CD4-positive, alpha-beta memory T cell (primary cell): ENCODE results near the gene CHSY3. TPM values are rescaled to one million over a fixed set of nuclear protein-coding genes. Genes with fewer than 3 reads are reported as not detected.

Source experiments
- CTCF ChIA-PET: fragments of 350-600 bp; sonication (Branson Sonifier 250); formaldehyde crosslinking; loops from one replicate; lab custom pipeline; 2021; ENCODE audit warnings: inconsistent platforms; ENCODE audit not compliant: partially characterized antibody; lab: Charles Lee
- POLR2A ChIA-PET: fragments of 350-600 bp; sonication (Branson Sonifier 250); formaldehyde crosslinking; loops from one replicate; lab custom pipeline; 2021; ENCODE audit not compliant: partially characterized antibody; lab: Charles Lee
- DNase-seq, 5 donors: peaks; one replicate each; pipeline versions ENCODE4 v3.0.0 to v3.0.0-alpha.2; 2020 to 2022; ENCODE audit warnings: mixed read lengths in 1 of 5
- H3K27ac ChIP-seq: one replicate; pipeline ENCODE4 v1.7.0; 2013; ENCODE audit warnings: low read depth, low read length
- H3K27me3 ChIP-seq: 2 replicates; pipeline ENCODE4 v1.7.0; 2013; ENCODE audit warnings: mild to moderate bottlenecking, low read length, moderate library complexity; ENCODE audit not compliant: insufficient read depth
- H3K36me3 ChIP-seq: 2 replicates; pipeline ENCODE4 v1.7.0; 2013; ENCODE audit warnings: mild to moderate bottlenecking, low read length, moderate library complexity; ENCODE audit not compliant: insufficient read depth
- H3K4me1 ChIP-seq: 2 replicates; pipeline ENCODE4 v1.7.0; 2013; ENCODE audit warnings: mild to moderate bottlenecking, low read length, moderate library complexity; ENCODE audit not compliant: insufficient read depth
- H3K4me3 ChIP-seq, 2 donors: one replicate each; pipeline ENCODE4 v1.7.0; 2013; ENCODE audit warnings: low read length in 2 of 2, mild to moderate bottlenecking in 1 of 2
- H3K9me3 ChIP-seq, 2 donors: one replicate each; pipeline ENCODE4 v1.7.0; 2013; ENCODE audit warnings: low read length in 2 of 2, control low read depth in 1 of 2; ENCODE audit not compliant: control insufficient read depth in 1 of 2
- H3K27ac Mint-ChIP-seq, 7 donors: one replicate each; pipeline ENCODE4 v1.8.0; 2020 to 2021; ENCODE audit warnings: mixed read lengths in 7 of 7, mild to moderate bottlenecking in 6 of 7, inconsistent platforms in 3 of 7, moderate library complexity in 3 of 7
- H3K27me3 Mint-ChIP-seq, 2 donors: one replicate each; pipeline ENCODE4 v1.8.0; 2020 to 2021; ENCODE audit warnings: mixed read lengths in 2 of 2
- H3K36me3 Mint-ChIP-seq, 2 donors: one replicate each; pipeline ENCODE4 v1.8.0; 2020 to 2021; ENCODE audit warnings: mixed read lengths in 2 of 2, inconsistent platforms in 1 of 2, mild to moderate bottlenecking in 1 of 2
- H3K4me1 Mint-ChIP-seq, 4 donors: one replicate each; pipeline ENCODE4 v1.8.0; 2020 to 2021; ENCODE audit warnings: mixed read lengths in 4 of 4, mild to moderate bottlenecking in 1 of 4
- H3K4me3 Mint-ChIP-seq, 8 donors: one replicate each; pipeline ENCODE4 v1.8.0; 2020 to 2021; ENCODE audit warnings: mixed read lengths in 8 of 8, mild to moderate bottlenecking in 7 of 8, moderate library complexity in 6 of 8, inconsistent platforms in 3 of 8
- H3K9me3 Mint-ChIP-seq, 8 donors: one replicate each; pipeline ENCODE4 v1.8.0; 2020 to 2021; ENCODE audit warnings: mixed read lengths in 8 of 8, mild to moderate bottlenecking in 5 of 8, inconsistent platforms in 3 of 8, moderate library complexity in 1 of 8
- intact Hi-C: fragments of 100-400 bp; cut with micrococcal nuclease; formaldehyde crosslinking; loops from one replicate; pipeline ENCODE4 v1.15.1; 2023
- polyA plus RNA-seq, 2 donors: library from polyadenylated mRNA; unstranded; fragments of 300-500 nt; fragmentation: Illumina TruSeq; gene quantifications; one replicate each; pipeline ENCODE4 v1.2.3, GENCODE V29; 2021
- total RNA-seq, 2 experiments: library from RNA; stranded (reverse); gene quantifications; one replicate each; pipeline ENCODE4 v1.2.3, GENCODE V29; 2021

The CHSY3 gene
- total and polyA plus RNA-seq, 4 experiments from 2014 or later, result not detected

- no peak overlapping the region for H3K4me3 ChIP-seq
- POLR2A ChIA-PET, result no interaction called here
- Mint-ChIP-seq H3K4me1 (no peaks in the 10 kb centered on the region), H3K9me3 (peaks cover 0 to 2% (median 0%) of the 10 kb centered on the region in 8 donors), H3K36me3 (no peaks in the 10 kb centered on the region), H3K4me3 (no peak overlapping the region), H3K27ac (no peak overlapping the region), H3K27me3 (no peaks in the 10 kb centered on the region)
- H3K9me3 ChIP-seq, result no peaks in the 10 kb centered on the region
- DNase-seq, result no peak
- no peaks in the 10 kb centered on the region for H3K27me3 ChIP-seq
- no peak overlapping the region for H3K27ac ChIP-seq
- intact Hi-C loops, result no loop called here
- H3K36me3 ChIP-seq, result no peaks in the 10 kb centered on the region
- H3K4me1 ChIP-seq, result no peaks in the 10 kb centered on the region
- CTCF ChIA-PET, result no interaction called here
These were observed 161.4 kb downstream of the CHSY3 start for GRCh38 chr5:130065617-130066016.

GRCh38 chr5:130066644-130067043 lies 162.4 kb downstream of the CHSY3 start:
- POLR2A ChIA-PET, result no interaction called here
- no peaks in the 10 kb centered on the region for H3K4me1 Mint-ChIP-seq
- H3K9me3 Mint-ChIP-seq, result no peaks in the 10 kb centered on the region
- Histone ChIP-seq H3K4me3 (no peak overlapping the region), H3K4me1 (no peaks in the 10 kb centered on the region), H3K27ac (no peak overlapping the region), H3K36me3 (no peaks in the 10 kb centered on the region), H3K27me3 (no peaks in the 10 kb centered on the region), H3K9me3 (no peaks in the 10 kb centered on the region)
- no peak overlapping the region for H3K4me3 Mint-ChIP-seq
- H3K27me3 Mint-ChIP-seq, result no peaks in the 10 kb centered on the region
- intact Hi-C loops, result no loop called here
- H3K36me3 Mint-ChIP-seq, result no peaks in the 10 kb centered on the region
- CTCF ChIA-PET, result no interaction called here
- H3K27ac Mint-ChIP-seq, result no peak overlapping the region
- DNase-seq, result no peak

- no peaks in the 10 kb centered on the region for H3K4me1 Mint-ChIP-seq
- Histone ChIP-seq H3K4me3 (no peak overlapping the region), H3K9me3 (no peaks in the 10 kb centered on the region), H3K27me3 (no peaks in the 10 kb centered on the region), H3K27ac (no peak overlapping the region), H3K4me1 (no peaks in the 10 kb centered on the region), H3K36me3 (no peaks in the 10 kb centered on the region)
- ChIA-PET CTCF (no interaction called here), POLR2A (no interaction called here)
- no peaks in the 10 kb centered on the region for H3K36me3 Mint-ChIP-seq
- no peak overlapping the region for H3K4me3 Mint-ChIP-seq
- DNase-seq, result no peak
- H3K9me3 Mint-ChIP-seq, result no peaks in the 10 kb centered on the region
- no peak overlapping the region for H3K27ac Mint-ChIP-seq
- intact Hi-C loops, result no loop called here
- H3K27me3 Mint-ChIP-seq, result no peaks in the 10 kb centered on the region
These were observed 163.1 kb downstream of the CHSY3 start for GRCh38 chr5:130067364-130067763.

GRCh38 chr5:130068101-130068500 lies 163.8 kb downstream of the CHSY3 start:
- ChIA-PET CTCF (no interaction called here), POLR2A (no interaction called here)
- Histone ChIP-seq H3K9me3 (no peaks in the 10 kb centered on the region), H3K36me3 (no peaks in the 10 kb centered on the region), H3K4me1 (no peaks in the 10 kb centered on the region), H3K27me3 (no peaks in the 10 kb centered on the region), H3K27ac (no peak overlapping the region), H3K4me3 (no peak overlapping the region)
- Mint-ChIP-seq H3K9me3 (no peaks in the 10 kb centered on the region), H3K4me1 (no peaks in the 10 kb centered on the region), H3K4me3 (no peak overlapping the region), H3K36me3 (no peaks in the 10 kb centered on the region), H3K27ac (no peak overlapping the region), H3K27me3 (no peaks in the 10 kb centered on the region)
- DNase-seq, result no peak
- intact Hi-C loops, result no loop called here

- Mint-ChIP-seq H3K9me3 (no peaks in the 10 kb centered on the region), H3K4me1 (no peaks in the 10 kb centered on the region), H3K4me3 (no peak overlapping the region), H3K36me3 (no peaks in the 10 kb centered on the region), H3K27ac (no peak overlapping the region), H3K27me3 (no peaks in the 10 kb centered on the region)
- intact Hi-C loops, result no loop called here
- Histone ChIP-seq H3K27me3 (no peaks in the 10 kb centered on the region), H3K9me3 (no peaks in the 10 kb centered on the region), H3K4me3 (no peak overlapping the region), H3K36me3 (no peaks in the 10 kb centered on the region), H3K4me1 (no peaks in the 10 kb centered on the region), H3K27ac (no peak overlapping the region)
- no peak for DNase-seq
- ChIA-PET CTCF (no interaction called here), POLR2A (no interaction called here)
These were observed 164.7 kb downstream of the CHSY3 start for GRCh38 chr5:130068988-130069387.

- H3K4me3 ChIP-seq, result no peak overlapping the region
- intact Hi-C loops, result no loop called here
These were observed 170.6 kb downstream of the CHSY3 start for GRCh38 chr5:130074820-130075219.

GRCh38 chr5:130077007-130077406 lies 172.7 kb downstream of the CHSY3 start:
- Mint-ChIP-seq H3K4me1 (no peaks in the 10 kb centered on the region), H3K27me3 (no peaks in the 10 kb centered on the region), H3K9me3 (no peaks in the 10 kb centered on the region), H3K27ac (no peak overlapping the region), H3K4me3 (no peak overlapping the region), H3K36me3 (no peaks in the 10 kb centered on the region)
- Histone ChIP-seq H3K9me3 (no peaks in the 10 kb centered on the region), H3K27ac (no peak overlapping the region), H3K27me3 (no peaks in the 10 kb centered on the region), H3K4me3 (no peak overlapping the region), H3K36me3 (no peaks in the 10 kb centered on the region), H3K4me1 (no peaks in the 10 kb centered on the region)
- CTCF ChIA-PET, result no interaction called here
- intact Hi-C loops, result no loop called here
- no peak for DNase-seq
- POLR2A ChIA-PET, result no interaction called here

More at GRCh38 chr5:130074820-130075219, 170.6 kb downstream of the CHSY3 start:
- DNase-seq, result no peak
- Mint-ChIP-seq H3K27me3 (no peaks in the 10 kb centered on the region), H3K36me3 (no peaks in the 10 kb centered on the region), H3K27ac (no peak overlapping the region), H3K4me1 (no peaks in the 10 kb centered on the region), H3K9me3 (no peaks in the 10 kb centered on the region), H3K4me3 (no peak overlapping the region)
- H3K36me3 ChIP-seq, result no peaks in the 10 kb centered on the region
- ChIA-PET POLR2A (no interaction called here), CTCF (no interaction called here)
- H3K27me3 ChIP-seq, result no peaks in the 10 kb centered on the region
- no peaks in the 10 kb centered on the region for H3K9me3 ChIP-seq
- H3K27ac ChIP-seq, result no peak overlapping the region
- no peaks in the 10 kb centered on the region for H3K4me1 ChIP-seq

GRCh38 chr5:130078661-130079060 lies 174.4 kb downstream of the CHSY3 start:
- Histone ChIP-seq H3K9me3 (no peaks in the 10 kb centered on the region), H3K36me3 (no peaks in the 10 kb centered on the region), H3K4me1 (no peaks in the 10 kb centered on the region), H3K27ac (no peak overlapping the region), H3K4me3 (no peak overlapping the region), H3K27me3 (no peaks in the 10 kb centered on the region)
- ChIA-PET POLR2A (no interaction called here), CTCF (no interaction called here)
- Mint-ChIP-seq H3K27ac (no peak overlapping the region), H3K9me3 (peaks cover 0 to 2% (median 0%) of the 10 kb centered on the region in 8 donors), H3K4me3 (no peak overlapping the region), H3K4me1 (no peaks in the 10 kb centered on the region), H3K27me3 (no peaks in the 10 kb centered on the region), H3K36me3 (no peaks in the 10 kb centered on the region)
- intact Hi-C loops, result no loop called here
- no peak for DNase-seq
